Psoas muscle (tissue), 8 donors: ENCODE data around the gene TAPT1. TPM values are rescaled to one million over a fixed set of nuclear protein-coding genes. Genes with fewer than 3 reads are reported as not detected.
A peak's percentile ranks its signal among the peaks of the same experiment; 100 is the strongest.
"Not testable (repeated sequence)": the region's sequence is repeated elsewhere in the genome, so short reads cannot be mapped to it uniquely, and the experiment has no call there.

Source experiments
- ATAC-seq, 4 donors: fragments of 200-7000 bp; cut with Tn5 transposase; one replicate each; pipeline ENCODE4 v1.9.1; 2020; ENCODE audit warnings: moderate library complexity in 3 of 4, mild to moderate bottlenecking in 2 of 4
- DNase-seq, 2 donors: peaks; one replicate each; pipeline ENCODE4 v3.0.0-alpha.2; 2020
- H3K27ac ChIP-seq: fragments of 200-600 bp; one replicate; pipeline ENCODE4 v1.8.0; 2022
- H3K27me3 ChIP-seq, 3 donors: fragments of 200-600 bp in 1 of 3; one replicate each; pipeline versions ENCODE4 v1.6.1 to v1.8.0; 2013 to 2022; ENCODE audit warnings: low read length in 2 of 3, mild to moderate bottlenecking in 2 of 3, moderate library complexity in 1 of 3; ENCODE audit not compliant: insufficient read depth in 3 of 3
- H3K36me3 ChIP-seq, 2 donors: fragments of 200-600 bp in 1 of 2; one replicate each; pipeline versions ENCODE4 v1.6.1 to v1.8.0; 2013 to 2022; ENCODE audit warnings: low read depth in 1 of 2, mild to moderate bottlenecking in 1 of 2, moderate library complexity in 1 of 2; ENCODE audit not compliant: insufficient read depth in 1 of 2
- H3K4me1 ChIP-seq: fragments of 200-600 bp; one replicate; pipeline ENCODE4 v1.8.0; 2022
- H3K4me3 ChIP-seq: fragments of 200-600 bp; one replicate; pipeline ENCODE4 v1.8.0; 2022; ENCODE audit warnings: mild to moderate bottlenecking
- H3K9me3 ChIP-seq: fragments of 200-600 bp; one replicate; pipeline ENCODE4 v1.8.0; 2022
- whole genome bisulfite sequencing, 3 donors: extraction: QIAGEN DNeasy Blood & Tissue Kit; methylation state at CpG; one replicate each; pipeline versions ENCODE4 v1.1.6 to v1.1.7; 2013; 5-methylcytosine and 5-hydroxymethylcytosine counted together
- intact Hi-C, 2 donors: fragments of 100-400 bp; cut with DNase I; formaldehyde crosslinking; loops; one replicate each; pipeline versions ENCODE4 v1.11.0 to v1.14.2; 2022
- long read RNA-seq, 2 donors: library from polyadenylated mRNA; unstranded; transcript quantifications; one replicate each; pipeline ENCODE4 v2.0.0, GENCODE V29; 2021
- polyA plus RNA-seq, 3 donors: library from polyadenylated mRNA; stranded (reverse); fragments of 200-250 nt; gene quantifications; one replicate each; pipeline ENCODE4 v1.2.3, GENCODE V29; 2013
- total RNA-seq, 4 donors: library from RNA; stranded (reverse); fragmentation: NEBNext Ultra II Directional in 2 of 4; extraction: Animal tissue kit (Norgen Biotek cat#: 25700) in 2 of 4; gene quantifications; one replicate each; pipeline versions ENCODE4 v1.2.1 to v1.2.4, GENCODE V29; 2021 to 2023
- TF ChIP-seq, protein P1 (sequence below): fragments of 200-600 bp; IDR thresholded peaks from one replicate; pipeline ENCODE4 v1.8.0; 2022; ENCODE audit warnings: antibody characterized with exemption
- donor health status: healthy with polysubstance abuse.
- donor health status: DM: no; HTN: no; CAD: no; lungs with moderate emphysema.
- donor health status: Bipolar disorder and iron deficiency.
- donor health status: healthy.
- donor health status: DM: yes; HTN: yes; CAD: no.
- donor health status: DM: no; HTN: no; CAD: no.
- donor health status: DM: no; HTN: no; CAD: no.
- donor health status: DM: yes; HTN: yes; CAD: no.

Gene TAPT1, protein sequence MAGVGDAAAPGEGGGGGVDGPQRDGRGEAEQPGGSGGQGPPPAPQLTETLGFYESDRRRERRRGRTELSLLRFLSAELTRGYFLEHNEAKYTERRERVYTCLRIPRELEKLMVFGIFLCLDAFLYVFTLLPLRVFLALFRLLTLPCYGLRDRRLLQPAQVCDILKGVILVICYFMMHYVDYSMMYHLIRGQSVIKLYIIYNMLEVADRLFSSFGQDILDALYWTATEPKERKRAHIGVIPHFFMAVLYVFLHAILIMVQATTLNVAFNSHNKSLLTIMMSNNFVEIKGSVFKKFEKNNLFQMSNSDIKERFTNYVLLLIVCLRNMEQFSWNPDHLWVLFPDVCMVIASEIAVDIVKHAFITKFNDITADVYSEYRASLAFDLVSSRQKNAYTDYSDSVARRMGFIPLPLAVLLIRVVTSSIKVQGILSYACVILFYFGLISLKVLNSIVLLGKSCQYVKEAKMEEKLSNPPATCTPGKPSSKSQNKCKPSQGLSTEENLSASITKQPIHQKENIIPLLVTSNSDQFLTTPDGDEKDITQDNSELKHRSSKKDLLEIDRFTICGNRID
- total RNA-seq (10 to 100 TPM; 43.6 to 70.5 (median 53.2) TPM), polyA plus RNA-seq (100 to 1,000 TPM in 1 of 3 donors, 10 to 100 TPM in 2; 14.2 to 101 (median 27.4) TPM)
- long read RNA-seq, donor 1, full-length matches to known transcripts: 24 of 33 reads
- long read RNA-seq, donor 1, partial matches to known transcripts: 0 of 33 reads
- long read RNA-seq, donor 1, other reads (novel, unspliced or antisense): 9 of 33 reads
- long read RNA-seq, donor 2, full-length matches to known transcripts: 60 of 90 reads
- long read RNA-seq, donor 2, partial matches to known transcripts: 8 of 90 reads
- long read RNA-seq, donor 2, other reads (novel, unspliced or antisense): 22 of 90 reads

- H3K4me3 ChIP-seq: peak within 1 kb of the TSS; percentile 86
- intact Hi-C loops: loop anchor here (5.0 to 10.0 kb wide), 2 partner anchors 36 to 421 kb away; no protein-coding TSS in a partner anchor
- peak; percentile 85 to 92 for DNase-seq
- no peaks in the 10 kb centered on the region for H3K9me3 ChIP-seq
- H3K4me1 ChIP-seq: peaks cover 43% of the 10 kb centered on the region
- TF ChIP-seq, protein P1, sequence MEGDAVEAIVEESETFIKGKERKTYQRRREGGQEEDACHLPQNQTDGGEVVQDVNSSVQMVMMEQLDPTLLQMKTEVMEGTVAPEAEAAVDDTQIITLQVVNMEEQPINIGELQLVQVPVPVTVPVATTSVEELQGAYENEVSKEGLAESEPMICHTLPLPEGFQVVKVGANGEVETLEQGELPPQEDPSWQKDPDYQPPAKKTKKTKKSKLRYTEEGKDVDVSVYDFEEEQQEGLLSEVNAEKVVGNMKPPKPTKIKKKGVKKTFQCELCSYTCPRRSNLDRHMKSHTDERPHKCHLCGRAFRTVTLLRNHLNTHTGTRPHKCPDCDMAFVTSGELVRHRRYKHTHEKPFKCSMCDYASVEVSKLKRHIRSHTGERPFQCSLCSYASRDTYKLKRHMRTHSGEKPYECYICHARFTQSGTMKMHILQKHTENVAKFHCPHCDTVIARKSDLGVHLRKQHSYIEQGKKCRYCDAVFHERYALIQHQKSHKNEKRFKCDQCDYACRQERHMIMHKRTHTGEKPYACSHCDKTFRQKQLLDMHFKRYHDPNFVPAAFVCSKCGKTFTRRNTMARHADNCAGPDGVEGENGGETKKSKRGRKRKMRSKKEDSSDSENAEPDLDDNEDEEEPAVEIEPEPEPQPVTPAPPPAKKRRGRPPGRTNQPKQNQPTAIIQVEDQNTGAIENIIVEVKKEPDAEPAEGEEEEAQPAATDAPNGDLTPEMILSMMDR: no peak
- 0 to 1% (median 0%) methylated on average over 61 to 143 of the region's 143 CpGs for WGBS, 3 donors
- no peaks in the 10 kb centered on the region for H3K27me3 ChIP-seq
- H3K36me3 ChIP-seq: no peaks in the 10 kb centered on the region
- peak within 1 kb of the TSS; percentile 98 for H3K27ac ChIP-seq
- ATAC-seq: peak; percentile 76 to 83 (median 80)
These were observed at the start of gene TAPT1 for GRCh38 chr4:16225863-16226815. Gene TAPT1, minus strand, starts transcription at chr4:16226471. Its CDS starts 14 bp downstream, at chr4:16226457.

DNA sequence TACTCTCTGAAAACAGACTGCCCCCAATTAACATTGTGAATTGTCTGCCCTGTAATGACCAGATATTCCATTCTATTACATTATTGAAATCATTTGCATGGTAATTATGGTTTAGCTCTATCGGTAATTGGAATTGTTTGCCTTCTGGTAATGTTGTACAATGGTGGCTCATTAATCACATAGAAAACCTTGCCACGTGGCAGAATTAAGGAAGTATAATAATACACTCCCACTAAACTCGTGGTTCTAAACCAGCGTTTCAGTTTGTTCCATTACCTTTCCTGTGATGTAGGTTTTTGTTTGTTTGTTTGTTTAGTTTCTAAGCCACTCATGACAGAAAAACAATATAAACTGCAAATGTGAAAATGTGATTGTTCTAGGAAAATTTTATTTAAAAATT, 45.1 kb upstream of the TAPT1 start:
- intact Hi-C loops: loop anchor here in 1 of 2 donors (10.0 kb wide), 1 partner anchor 467 kb away; no protein-coding TSS in a partner anchor
- H3K36me3 ChIP-seq: no peaks in the 10 kb centered on the region
- H3K9me3 ChIP-seq: no peaks in the 10 kb centered on the region
- no peaks in the 10 kb centered on the region for H3K4me1 ChIP-seq
- no peak overlapping the region for H3K4me3 ChIP-seq
- ATAC-seq: no peak
- no peak for DNase-seq
- WGBS, 3 donors: 69 to 78% (median 69%) methylated on average over 4 of the region's 4 CpGs
- no peaks in the 10 kb centered on the region for H3K27me3 ChIP-seq
- TF ChIP-seq, protein P1: no peak
- H3K27ac ChIP-seq: no peak overlapping the region

DNA sequence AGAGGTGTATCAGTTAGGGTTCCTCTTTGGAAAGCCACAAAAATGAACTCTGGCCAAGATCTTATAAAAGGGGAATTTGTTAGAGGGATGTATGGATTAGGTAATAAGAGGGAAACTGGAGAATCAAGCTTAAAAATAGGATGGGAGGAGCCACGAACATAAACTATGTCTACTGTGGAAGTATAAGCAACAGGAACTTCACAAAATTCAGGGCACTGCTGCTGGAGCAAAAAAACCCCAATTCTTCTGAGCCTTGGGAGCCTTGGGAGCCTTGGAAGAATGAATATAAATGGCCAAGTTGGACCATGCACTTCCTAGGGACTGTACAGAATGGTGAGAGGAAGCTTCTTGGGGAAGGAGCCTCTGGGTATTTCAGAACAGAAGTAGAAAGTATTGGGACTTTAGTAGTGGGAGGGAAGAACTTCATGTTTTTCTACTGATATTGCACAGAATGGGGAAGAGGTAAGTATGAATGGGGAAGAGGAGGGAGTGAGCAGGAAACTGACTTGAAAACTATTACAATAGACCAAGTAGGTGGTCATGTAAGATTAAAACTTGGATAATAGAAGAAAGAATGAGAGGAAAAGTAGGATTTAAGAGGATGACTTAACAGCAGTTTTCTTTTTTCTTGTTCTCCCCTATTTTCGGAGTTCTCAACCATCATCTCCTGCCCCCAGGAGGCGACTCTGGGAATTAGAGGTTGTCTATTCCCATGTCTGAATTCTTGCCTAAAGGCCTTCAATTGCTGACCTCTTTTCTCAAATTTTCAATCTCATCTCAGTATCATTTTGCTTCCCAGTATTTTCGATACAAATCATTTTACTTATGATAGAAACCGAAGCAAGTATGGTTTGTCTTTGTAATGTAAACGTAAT, 44.4 kb upstream of the TAPT1 start:
- DNase-seq (no peak), ATAC-seq (no peak)
- WGBS, 3 donors: 77 to 90% (median 87%) methylated on average over 6 of the region's 6 CpGs
- H3K9me3 ChIP-seq: no peaks in the 10 kb centered on the region
- no peak overlapping the region for H3K4me3 ChIP-seq
- no peak overlapping the region for H3K27ac ChIP-seq
- intact Hi-C loops: loop anchor here in 1 of 2 donors (10.0 kb wide), 1 partner anchor 466 kb away; no protein-coding TSS in a partner anchor
- no peaks in the 10 kb centered on the region for H3K36me3 ChIP-seq
- no peaks in the 10 kb centered on the region for H3K27me3 ChIP-seq
- TF ChIP-seq, protein P1: no peak
- H3K4me1 ChIP-seq: no peaks in the 10 kb centered on the region

GRCh38 chr4:16269742-16270453, 43.6 kb upstream of the TAPT1 start:
- not testable (repeated sequence) for H3K4me1 ChIP-seq, H3K36me3 ChIP-seq, H3K4me3 ChIP-seq, H3K27me3 ChIP-seq, H3K27ac ChIP-seq, H3K9me3 ChIP-seq
- WGBS, 3 donors: 50 to 54% (median 51%) methylated on average over 4 of the region's 4 CpGs
- peak in 2 of 4 donors; percentile 26 to 33 for ATAC-seq
- intact Hi-C loops: loop anchor here (10.0 kb wide), 3 partner anchors 75 to 465 kb away; no protein-coding TSS in a partner anchor
- peak in 1 of 2 donors; percentile 30 for DNase-seq
